Stimulated activated naive CD8-positive, alpha-beta T cell treated with anti-CD3 and anti-CD28 coated beads, Interleukin-15, Interleukin-2, amounts not matched to agents 100 ng/mL and 50 ng/mL, for 24 hours (primary cell): ENCODE results near the gene XAB2.

Source experiments
- H3K27ac Mint-ChIP-seq: one replicate; pipeline ENCODE4 v1.8.0; 2021; ENCODE audit warnings: mild to moderate bottlenecking, mixed read lengths
- H3K27me3 Mint-ChIP-seq: one replicate; pipeline ENCODE4 v1.8.0; 2021; ENCODE audit warnings: mixed read lengths
- H3K36me3 Mint-ChIP-seq: one replicate; pipeline ENCODE4 v1.8.0; 2021; ENCODE audit warnings: low read depth, mixed read lengths
- H3K4me1 Mint-ChIP-seq: one replicate; pipeline ENCODE4 v1.8.0; 2021; ENCODE audit warnings: low read depth, mixed read lengths
- H3K4me3 Mint-ChIP-seq: one replicate; pipeline ENCODE4 v1.8.0; 2021; ENCODE audit warnings: mild to moderate bottlenecking, mixed read lengths
- H3K9me3 Mint-ChIP-seq: one replicate; pipeline ENCODE4 v1.8.0; 2021; ENCODE audit warnings: mixed read lengths

XAB2 gene

DNA sequence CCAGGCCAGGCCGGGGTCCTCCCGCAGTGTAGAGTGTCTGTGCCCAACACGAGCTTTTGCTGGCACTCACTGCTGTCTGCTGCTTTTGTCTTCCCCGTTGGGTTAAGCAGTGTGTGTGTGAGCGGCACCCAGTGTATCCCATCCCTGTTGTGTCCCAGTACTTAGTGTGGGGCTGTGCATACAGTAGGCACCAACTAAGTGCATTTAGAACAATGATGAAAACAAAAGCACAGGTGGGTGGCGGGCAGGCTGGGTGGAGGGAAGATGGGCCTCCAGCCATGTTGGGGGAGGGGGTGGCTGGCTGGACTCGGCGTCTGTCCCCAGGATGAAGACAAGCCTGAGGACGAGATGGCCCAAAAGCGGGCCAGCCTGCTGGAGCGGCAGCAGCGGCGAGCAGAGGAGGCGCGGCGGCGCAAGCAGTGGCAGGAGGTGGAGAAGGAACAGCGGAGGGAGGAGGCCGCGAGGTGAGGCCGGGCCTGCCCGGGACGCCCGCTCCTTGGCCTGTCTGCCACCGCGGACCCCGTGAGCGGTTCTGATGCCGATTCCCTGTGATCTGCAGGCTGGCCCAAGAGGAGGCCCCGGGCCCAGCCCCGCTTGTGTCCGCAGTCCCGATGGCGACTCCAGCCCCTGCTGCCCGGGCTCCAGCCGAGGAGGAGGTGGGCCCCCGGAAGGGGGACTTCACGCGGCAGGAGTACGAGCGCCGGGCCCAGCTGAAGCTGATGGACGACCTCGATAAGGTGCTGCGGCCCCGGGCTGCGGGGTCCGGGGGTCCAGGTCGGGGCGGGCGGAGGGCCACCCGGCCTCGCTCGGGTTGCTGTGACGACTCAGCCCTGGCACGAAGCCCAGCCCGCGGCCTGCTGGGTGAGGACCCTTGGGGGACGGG, 14.2 kb downstream of the XAB2 start:
- no peaks in the 10 kb centered on the region for H3K4me1 Mint-ChIP-seq
- no peaks in the 10 kb centered on the region for H3K9me3 Mint-ChIP-seq
- peaks cover 8% of the 10 kb centered on the region for H3K36me3 Mint-ChIP-seq
- no peak overlapping the region for H3K27ac Mint-ChIP-seq
- no peaks in the 10 kb centered on the region for H3K27me3 Mint-ChIP-seq
- no peak overlapping the region for H3K4me3 Mint-ChIP-seq

DNA sequence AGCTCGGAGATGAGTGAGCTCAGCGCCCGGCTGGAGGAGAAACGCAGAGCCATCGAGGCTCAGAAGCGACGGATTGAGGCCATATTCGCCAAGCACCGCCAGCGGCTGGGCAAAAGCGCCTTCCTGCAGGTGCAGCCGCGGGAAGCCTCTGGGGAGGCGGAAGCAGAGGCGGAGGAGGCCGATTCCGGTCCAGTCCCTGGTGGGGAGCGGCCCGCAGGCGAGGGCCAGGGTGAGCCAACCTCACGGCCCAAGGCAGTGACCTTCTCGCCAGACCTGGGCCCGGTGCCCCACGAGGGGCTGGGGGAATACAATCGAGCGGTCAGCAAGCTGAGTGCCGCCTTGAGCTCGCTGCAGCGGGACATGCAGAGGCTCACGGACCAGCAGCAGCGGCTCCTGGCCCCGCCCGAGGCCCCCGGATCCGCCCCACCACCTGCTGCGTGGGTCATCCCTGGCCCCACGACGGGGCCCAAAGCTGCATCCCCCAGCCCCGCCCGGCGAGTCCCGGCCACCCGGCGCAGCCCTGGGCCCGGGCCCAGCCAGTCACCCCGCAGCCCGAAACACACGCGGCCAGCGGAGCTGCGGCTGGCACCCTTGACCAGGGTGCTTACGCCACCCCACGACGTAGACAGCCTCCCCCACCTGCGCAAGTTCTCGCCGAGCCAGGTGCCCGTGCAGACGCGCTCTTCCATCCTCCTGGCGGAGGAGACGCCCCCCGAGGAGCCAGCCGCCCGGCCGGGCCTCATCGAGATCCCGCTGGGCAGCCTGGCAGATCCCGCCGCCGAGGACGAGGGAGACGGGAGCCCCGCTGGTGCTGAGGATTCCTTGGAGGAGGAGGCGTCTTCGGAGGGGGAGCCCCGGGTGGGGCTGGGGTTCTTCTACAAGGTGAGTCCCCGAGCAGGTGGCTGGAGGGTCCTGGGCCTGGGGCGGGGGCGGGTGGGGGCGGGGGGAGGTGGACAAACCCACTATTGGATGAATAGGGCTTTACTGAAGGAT, 16.8 kb downstream of the XAB2 start:
- Mint-ChIP-seq H3K36me3 (no peaks in the 10 kb centered on the region), H3K4me1 (no peaks in the 10 kb centered on the region), H3K9me3 (no peaks in the 10 kb centered on the region)

DNA sequence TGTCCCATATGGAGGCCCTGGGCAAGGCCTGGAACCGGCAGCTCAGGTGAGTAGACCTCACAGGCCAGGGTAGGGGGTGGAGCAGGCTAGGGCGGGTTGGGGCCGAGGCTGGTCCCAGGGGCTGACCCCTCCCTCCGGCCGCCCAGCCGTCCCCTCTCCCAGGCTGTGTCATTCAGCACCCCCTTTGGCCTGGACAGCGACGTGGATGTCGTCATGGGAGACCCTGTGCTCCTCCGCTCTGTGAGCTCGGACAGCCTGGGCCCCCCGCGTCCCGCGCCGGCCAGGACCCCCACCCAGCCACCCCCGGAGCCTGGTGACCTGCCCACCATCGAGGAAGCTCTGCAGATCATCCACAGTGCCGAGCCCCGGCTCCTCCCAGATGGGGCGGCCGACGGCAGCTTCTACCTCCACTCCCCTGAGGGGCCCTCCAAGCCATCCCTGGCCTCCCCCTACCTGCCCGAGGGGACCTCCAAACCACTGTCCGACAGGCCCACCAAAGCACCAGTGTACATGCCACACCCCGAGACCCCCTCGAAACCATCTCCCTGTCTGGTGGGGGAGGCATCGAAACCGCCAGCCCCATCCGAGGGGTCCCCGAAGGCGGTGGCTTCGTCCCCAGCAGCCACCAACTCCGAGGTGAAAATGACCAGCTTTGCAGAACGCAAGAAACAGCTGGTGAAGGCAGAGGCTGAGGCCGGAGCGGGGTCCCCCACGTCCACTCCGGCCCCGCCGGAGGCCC, 17.6 kb downstream of the XAB2 start:
- H3K4me1 Mint-ChIP-seq = no peaks in the 10 kb centered on the region
- H3K4me3 Mint-ChIP-seq = no peak overlapping the region
- no peaks in the 10 kb centered on the region for H3K36me3 Mint-ChIP-seq
- H3K27ac Mint-ChIP-seq = no peak overlapping the region
- no peaks in the 10 kb centered on the region for H3K27me3 Mint-ChIP-seq
- H3K9me3 Mint-ChIP-seq = no peaks in the 10 kb centered on the region

More for the DNA sequence above, 16.8 kb downstream of the XAB2 start:
- Mint-ChIP-seq H3K27ac (no peak overlapping the region), H3K27me3 (no peaks in the 10 kb centered on the region), H3K4me3 (no peak overlapping the region)

DNA sequence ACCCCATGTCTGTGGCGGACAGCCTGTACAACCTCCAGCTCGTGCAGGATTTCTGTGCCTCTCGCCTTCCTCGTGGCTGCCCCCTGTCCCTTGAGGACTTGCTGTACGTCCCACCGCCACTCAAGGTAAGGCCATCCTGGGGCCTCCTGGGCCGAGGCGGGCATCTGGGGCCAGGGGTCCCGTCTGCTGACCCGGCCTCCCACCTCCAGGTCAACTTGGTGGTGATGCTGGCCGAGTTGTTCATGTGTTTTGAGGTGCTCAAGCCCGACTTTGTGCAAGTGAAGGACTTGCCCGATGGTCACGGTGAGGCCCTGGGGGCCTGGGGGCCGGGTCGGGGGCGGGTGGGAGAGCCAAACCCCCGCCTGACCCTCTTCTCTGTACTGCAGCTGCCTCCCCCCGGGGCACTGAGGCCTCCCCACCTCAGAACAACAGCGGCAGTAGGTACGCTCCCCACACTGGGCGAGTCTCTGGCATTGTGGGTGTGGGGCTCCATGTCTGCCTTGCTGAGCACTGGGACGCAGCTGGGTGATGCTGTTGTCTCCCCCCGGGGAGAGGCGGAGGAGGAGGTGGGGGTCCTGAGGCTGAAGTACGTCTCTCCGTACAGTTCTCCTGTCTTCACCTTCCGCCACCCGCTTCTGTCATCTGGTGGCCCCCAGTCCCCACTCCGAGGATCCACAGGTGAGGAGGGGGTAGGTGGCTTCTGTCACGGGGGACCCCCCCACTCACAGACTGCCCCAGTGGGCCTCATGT, 18.7 kb downstream of the XAB2 start:
- Mint-ChIP-seq H3K4me3 (no peak overlapping the region), H3K9me3 (no peaks in the 10 kb centered on the region), H3K27me3 (no peaks in the 10 kb centered on the region), H3K4me1 (no peaks in the 10 kb centered on the region), H3K36me3 (no peaks in the 10 kb centered on the region), H3K27ac (no peak overlapping the region)

DNA sequence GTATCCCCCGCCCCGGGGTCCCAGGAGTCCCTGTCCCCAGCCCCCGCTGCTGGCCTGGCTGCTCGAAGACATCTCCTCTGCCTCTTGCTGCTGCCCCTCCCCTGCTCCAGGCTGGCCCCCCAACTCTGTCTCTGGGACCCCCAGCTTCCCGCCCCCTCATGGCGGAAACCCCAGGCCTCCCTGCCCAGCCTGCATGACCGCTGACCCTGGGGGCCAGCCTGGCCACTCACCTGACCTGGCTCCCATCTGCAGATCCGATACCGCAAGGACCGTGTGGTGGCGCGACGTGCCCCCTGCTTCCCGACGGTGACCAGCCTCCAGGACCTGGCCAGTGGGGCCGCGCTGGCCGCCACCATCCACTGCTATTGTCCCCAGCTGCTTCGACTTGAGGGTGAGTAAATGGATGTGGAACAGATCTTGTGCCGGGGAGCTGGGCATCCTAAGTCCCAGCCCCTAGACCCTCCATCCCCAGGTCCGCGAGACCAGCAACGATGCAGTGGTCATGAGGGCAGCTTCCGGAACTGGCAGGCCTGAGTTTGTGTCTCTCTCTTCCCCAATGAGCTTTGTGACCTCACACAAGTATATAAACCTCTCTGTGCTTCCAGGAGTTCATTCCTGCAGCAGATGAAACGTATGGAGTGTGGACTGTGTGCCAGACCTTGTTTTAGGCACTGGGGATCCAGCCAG, 21.3 kb downstream of the XAB2 start:
- Mint-ChIP-seq H3K27me3 (no peaks in the 10 kb centered on the region), H3K27ac (no peak overlapping the region), H3K4me1 (no peaks in the 10 kb centered on the region)

DNA sequence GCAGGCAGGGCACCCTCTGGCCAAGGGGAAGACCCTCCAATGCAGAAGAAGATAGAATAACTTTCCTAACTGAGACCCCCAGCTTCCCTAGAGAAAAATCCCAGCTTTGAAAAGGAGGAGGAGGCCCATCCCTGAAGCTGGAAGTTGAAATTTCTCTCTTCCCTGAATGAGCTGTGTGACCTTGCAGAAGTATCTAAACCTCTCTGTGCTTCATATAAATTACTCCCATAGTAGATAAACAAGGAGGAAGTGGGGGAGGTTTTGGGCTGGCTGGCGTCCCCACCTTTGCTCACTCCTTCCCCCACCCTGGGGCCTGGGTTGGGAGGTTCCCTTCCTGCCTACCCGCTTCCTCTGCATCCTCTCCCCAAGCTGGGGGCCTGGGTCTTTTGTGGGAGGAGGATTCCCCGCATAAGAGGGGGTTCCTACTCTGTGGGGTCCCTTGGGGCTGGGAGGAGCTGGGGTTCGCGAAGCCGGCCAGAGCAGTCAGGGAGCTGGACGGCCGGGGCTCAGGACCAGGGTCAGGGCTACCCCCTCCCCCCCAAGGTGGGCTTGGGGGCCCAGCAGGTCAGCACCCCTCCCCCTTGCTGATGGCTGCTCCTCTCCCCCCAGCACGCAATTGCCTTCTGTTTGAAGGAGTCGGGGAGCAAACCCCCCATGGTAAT, 22.0 kb downstream of the XAB2 start:
- Mint-ChIP-seq H3K27ac (no peak overlapping the region), H3K36me3 (no peaks in the 10 kb centered on the region), H3K27me3 (no peaks in the 10 kb centered on the region), H3K4me1 (no peaks in the 10 kb centered on the region), H3K9me3 (no peaks in the 10 kb centered on the region), H3K4me3 (no peak overlapping the region)

More for the DNA sequence above, 21.3 kb downstream of the XAB2 start:
- H3K4me3 Mint-ChIP-seq = no peak overlapping the region
- no peaks in the 10 kb centered on the region for H3K36me3 Mint-ChIP-seq
- no peaks in the 10 kb centered on the region for H3K9me3 Mint-ChIP-seq

DNA sequence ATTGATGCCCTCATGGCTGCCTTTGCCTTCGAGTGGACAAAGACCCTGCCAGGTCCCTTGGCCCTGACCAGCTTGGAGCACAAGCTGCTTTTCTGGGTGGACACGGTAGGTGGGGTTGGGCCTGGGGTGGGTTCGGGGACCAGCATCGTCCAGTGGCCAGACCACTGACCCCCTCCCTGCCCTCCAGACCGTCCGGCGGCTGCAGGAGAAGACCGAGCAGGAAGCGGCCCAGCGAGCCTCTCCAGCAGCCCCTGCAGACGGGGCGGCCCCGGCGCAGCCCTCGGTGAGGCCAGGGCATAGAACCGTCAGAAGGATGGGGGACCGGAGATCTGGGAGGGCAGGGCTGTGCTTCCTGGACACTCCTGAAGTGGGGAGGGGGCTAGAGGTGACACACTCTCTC, 23.1 kb downstream of the XAB2 start:
- Mint-ChIP-seq H3K4me3 (no peak overlapping the region), H3K4me1 (no peaks in the 10 kb centered on the region), H3K27ac (no peak overlapping the region), H3K27me3 (no peaks in the 10 kb centered on the region), H3K36me3 (no peaks in the 10 kb centered on the region), H3K9me3 (no peaks in the 10 kb centered on the region)

DNA sequence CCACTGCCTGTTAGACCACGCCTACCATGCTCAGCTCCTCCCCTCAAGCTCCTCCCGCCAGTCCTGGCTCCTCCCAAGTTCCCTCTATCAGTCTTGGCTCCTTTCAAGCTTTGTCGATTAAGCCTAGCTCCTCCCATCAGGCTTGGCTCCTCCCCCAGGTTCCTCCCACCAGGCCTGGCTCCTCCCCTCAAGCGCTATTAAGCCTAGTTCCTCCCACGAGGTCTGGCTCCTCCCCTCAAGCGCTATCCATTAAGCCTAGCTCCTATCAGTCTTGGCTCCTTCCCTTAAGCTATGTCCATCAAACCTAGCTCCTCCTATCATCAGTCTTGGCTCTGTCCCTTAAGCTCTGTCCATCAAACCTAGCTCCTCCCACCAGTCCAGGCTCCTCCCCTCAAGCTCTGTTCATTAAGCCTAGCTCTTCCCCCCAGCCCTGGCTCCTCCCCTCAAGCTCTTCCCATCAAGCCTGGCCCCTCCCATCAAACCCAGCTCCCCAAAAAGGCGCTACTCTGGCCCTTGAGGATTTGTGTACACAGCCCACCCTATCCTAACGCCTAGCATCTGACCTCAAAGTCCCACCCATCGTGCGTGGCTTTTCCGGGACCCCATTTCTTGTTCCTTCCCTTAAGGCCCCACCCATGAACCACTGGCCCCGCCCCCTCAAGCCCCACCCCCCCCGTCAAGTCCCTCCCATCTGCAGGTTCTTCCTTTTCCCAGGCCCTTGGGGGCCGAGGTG, 23.7 kb downstream of the XAB2 start:
- H3K27ac Mint-ChIP-seq = no peak overlapping the region
- peaks cover 3% of the 10 kb centered on the region for H3K36me3 Mint-ChIP-seq
- no peak overlapping the region for H3K4me3 Mint-ChIP-seq
- H3K27me3 Mint-ChIP-seq = peaks cover 3% of the 10 kb centered on the region
- H3K4me1 Mint-ChIP-seq = peaks cover 3% of the 10 kb centered on the region
- H3K9me3 Mint-ChIP-seq = no peaks in the 10 kb centered on the region

DNA sequence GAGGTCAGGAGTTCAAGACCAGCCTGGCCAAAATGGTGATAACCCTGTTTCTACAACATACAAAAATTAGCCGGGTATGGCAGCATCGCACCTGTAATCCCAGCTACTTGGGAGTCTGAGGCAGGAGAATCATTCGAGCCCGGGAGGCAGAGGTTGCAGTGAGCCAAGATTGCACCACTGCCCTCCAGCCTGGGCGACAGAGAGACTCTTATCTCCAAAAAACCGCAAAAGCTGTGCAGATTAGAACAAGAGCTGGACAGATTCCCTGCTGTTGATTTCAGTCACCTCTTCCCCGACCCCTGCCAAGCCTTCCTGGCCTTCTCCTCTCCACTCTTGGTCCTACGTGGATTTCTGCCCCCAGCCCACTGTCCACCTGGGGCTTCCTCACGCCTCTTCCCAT, 25.4 kb downstream of the XAB2 start:
- Mint-ChIP-seq H3K9me3 (no peaks in the 10 kb centered on the region), H3K36me3 (peaks cover 4% of the 10 kb centered on the region), H3K4me3 (no peak overlapping the region), H3K27me3 (peaks cover 4% of the 10 kb centered on the region), H3K4me1 (peaks cover 4% of the 10 kb centered on the region), H3K27ac (no peak overlapping the region)

DNA sequence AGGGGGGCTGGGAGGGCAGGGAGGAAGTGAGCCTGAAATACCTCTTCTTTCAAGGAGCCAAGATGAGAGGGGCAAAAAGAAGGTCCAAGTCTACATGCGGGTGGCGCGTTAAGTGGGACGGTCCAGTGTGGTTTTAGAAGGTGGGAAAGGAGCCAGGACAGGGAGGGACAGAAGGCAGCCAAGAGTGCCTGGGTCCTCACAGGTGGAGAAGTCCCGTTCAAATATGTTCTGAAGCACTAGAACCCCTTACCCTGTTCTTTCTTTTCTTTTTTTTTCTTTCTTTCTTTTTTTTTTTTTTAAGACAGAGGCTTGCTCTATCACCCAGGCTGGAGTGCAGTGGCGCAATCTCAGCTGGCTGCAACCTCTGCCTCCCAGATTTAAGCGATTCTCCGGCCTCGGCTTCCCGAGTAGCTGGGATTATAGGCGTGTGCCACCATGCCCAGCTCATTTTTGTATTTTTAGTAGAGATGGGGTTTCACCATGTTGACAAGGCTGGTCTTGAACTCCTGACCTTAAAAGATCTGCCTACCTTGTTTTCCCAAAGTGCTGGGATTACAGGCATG, 26.3 kb downstream of the XAB2 start:
- Mint-ChIP-seq H3K9me3 (no peaks in the 10 kb centered on the region), H3K27me3 (peaks cover 13% of the 10 kb centered on the region), H3K4me3 (no peak overlapping the region), H3K4me1 (peaks cover 4% of the 10 kb centered on the region), H3K27ac (no peak overlapping the region), H3K36me3 (peaks cover 4% of the 10 kb centered on the region)

DNA sequence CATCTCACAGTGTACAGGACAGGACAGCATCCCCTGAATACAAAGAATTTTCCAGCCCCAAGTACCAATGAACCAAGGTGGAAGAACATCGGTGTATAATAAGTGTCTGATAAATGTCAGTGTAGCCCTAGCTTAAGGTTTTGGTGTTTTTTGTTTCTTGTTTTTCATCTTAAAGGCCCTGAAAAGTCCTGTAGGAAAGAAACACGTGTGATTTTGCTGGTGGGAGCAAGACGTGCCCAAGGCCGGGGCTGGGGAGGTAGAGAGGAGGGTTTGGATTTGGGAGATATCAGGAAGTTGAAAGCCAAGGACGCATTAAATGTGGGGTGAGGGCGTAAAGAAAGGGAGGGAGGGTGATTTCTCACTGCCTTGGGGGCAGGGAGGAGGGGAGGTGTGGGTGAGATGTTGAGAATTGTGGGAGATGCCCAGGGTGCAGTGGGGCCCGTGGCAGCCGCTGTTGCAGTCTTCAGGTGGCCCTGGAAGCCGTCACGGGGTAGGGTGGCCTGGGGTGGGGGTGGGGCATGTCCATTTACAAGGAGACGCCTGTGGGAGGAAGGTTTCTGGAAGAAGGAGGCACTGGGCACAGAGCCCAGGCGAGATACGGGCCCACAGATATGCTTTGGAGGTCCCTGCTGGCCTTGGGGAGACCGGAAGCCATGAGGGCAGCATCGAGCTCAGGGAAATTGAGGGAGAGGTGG, 27.0 kb downstream of the XAB2 start:
- Mint-ChIP-seq H3K9me3 (no peaks in the 10 kb centered on the region), H3K4me3 (no peak overlapping the region), H3K27ac (no peak overlapping the region), H3K36me3 (peaks cover 4% of the 10 kb centered on the region), H3K4me1 (peaks cover 4% of the 10 kb centered on the region), H3K27me3 (peaks cover 19% of the 10 kb centered on the region)

DNA sequence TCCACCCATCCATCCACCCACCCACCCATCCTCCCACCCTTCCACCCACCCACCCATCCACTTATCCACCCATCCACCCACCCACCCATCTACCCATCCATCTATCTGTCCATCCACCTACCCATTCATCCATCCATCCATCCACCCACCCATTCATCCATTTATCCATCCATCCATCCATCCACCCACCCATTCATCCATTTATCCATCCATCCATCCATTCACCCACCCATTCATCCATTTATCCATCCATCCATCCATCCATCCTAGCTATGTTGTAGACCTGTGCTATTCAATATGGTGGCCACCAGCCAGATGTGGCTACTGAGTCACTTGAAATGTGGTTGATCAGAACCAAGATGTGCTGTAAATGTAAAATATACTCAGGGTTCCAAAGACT, 28.6 kb downstream of the XAB2 start:
- H3K4me3 Mint-ChIP-seq = peak overlapping the region; percentile 61
- H3K4me1 Mint-ChIP-seq = peaks cover 8% of the 10 kb centered on the region
- H3K27me3 Mint-ChIP-seq = peaks cover 25% of the 10 kb centered on the region
- H3K9me3 Mint-ChIP-seq = no peaks in the 10 kb centered on the region
- H3K27ac Mint-ChIP-seq = peak overlapping the region; percentile 84
- H3K36me3 Mint-ChIP-seq = peaks cover 4% of the 10 kb centered on the region
